IMR-90 (cell line): ENCODE measurements around the gene TPGS2. TPM values are rescaled to one million over a fixed set of nuclear protein-coding genes. Genes with fewer than 3 reads are reported as not detected.

Experiments used
- ATAC-seq: fragments of 200-7000 bp; cut with Tn5 transposase; 2 replicates; pipeline ENCODE4 v1.9.1; 2020; ENCODE audit warnings: low read depth, mild to moderate bottlenecking, moderate library complexity
- BruUV-seq: library from RNA; stranded (reverse); fragments of 400-500 nt; replicated peaks from 2 replicates; lab custom pipeline; 2021; lab: Mats Ljungman, UMichigan
- CTCF ChIA-PET: fragments of 300-600 bp; formaldehyde crosslinking; extraction: SDS; loops from one replicate; lab custom pipeline; 2021; ENCODE audit warnings: antibody characterized with exemption; lab: Yijun Ruan, JAX
- POLR2A ChIA-PET: fragments of 300-600 bp; sonication (Branson Sonifier 250); formaldehyde crosslinking; loops from one replicate; lab custom pipeline; 2022; ENCODE audit warnings: antibody characterized with exemption; ENCODE audit not compliant: unreplicated experiment; lab: Charles Lee
- DNase-seq: peaks from one replicate; pipeline ENCODE4 v3.0.0; 2013
- H2AFZ ChIP-seq: replicated peaks from 2 replicates; pipeline ENCODE3; 2013; ENCODE audit warnings: low read length, mild to moderate bottlenecking; ENCODE audit not compliant: poor library complexity
- H2AK5ac ChIP-seq: 2 replicates; pipeline ENCODE4 v1.6.1; 2013; ENCODE audit warnings: low read depth, low read length, inconsistent platforms
- H2AK9ac ChIP-seq: replicated peaks from 2 replicates; pipeline ENCODE3; 2013; ENCODE audit warnings: mild to moderate bottlenecking, low read depth, low read length, moderate library complexity; ENCODE audit not compliant: poor library complexity
- H2BK120ac ChIP-seq: 2 replicates; pipeline ENCODE4 v1.6.1; 2013; ENCODE audit warnings: low read depth, low read length, inconsistent platforms
- H2BK15ac ChIP-seq: 3 replicates; pipeline ENCODE4 v1.6.1; 2013; ENCODE audit warnings: low read depth, low read length, inconsistent platforms
- H2BK20ac ChIP-seq: 2 replicates; pipeline ENCODE4 v1.6.1; 2013; ENCODE audit warnings: low read depth, mild to moderate bottlenecking, inconsistent platforms, low read length, moderate library complexity
- H2BK5ac ChIP-seq: 2 replicates; pipeline ENCODE4 v1.6.1; 2013; ENCODE audit warnings: mild to moderate bottlenecking, low read depth, low read length, inconsistent platforms; ENCODE audit not compliant: poor library complexity, severe bottlenecking
- H3K14ac ChIP-seq: replicated peaks from 2 replicates; pipeline ENCODE4 v1.6.1; 2013; ENCODE audit warnings: low read depth, low read length, inconsistent platforms
- H3K18ac ChIP-seq: 2 replicates; pipeline ENCODE4 v1.6.1; 2013; ENCODE audit warnings: low read depth, low read length, control low read depth
- H3K23ac ChIP-seq: 2 replicates; pipeline ENCODE4 v1.6.1; 2013; ENCODE audit warnings: low read depth, low read length, inconsistent platforms
- H3K27ac ChIP-seq: 2 replicates; pipeline ENCODE4 v1.5.1; 2013; ENCODE audit warnings: mild to moderate bottlenecking, control low read depth, low read length; ENCODE audit not compliant: insufficient read depth
- H3K27me3 ChIP-seq: 2 replicates; pipeline ENCODE4 v1.6.1; 2013; ENCODE audit warnings: low read length; ENCODE audit not compliant: control insufficient read depth, insufficient read depth
- H3K36me3 ChIP-seq: 2 replicates; pipeline ENCODE4 v1.6.1; 2013; ENCODE audit warnings: low read length, mixed read lengths; ENCODE audit not compliant: control insufficient read depth, insufficient read depth
- H3K4ac ChIP-seq: 2 replicates; pipeline ENCODE4 v1.6.1; 2013; ENCODE audit warnings: low read depth, low read length, inconsistent platforms
- H3K4me1 ChIP-seq: 2 replicates; pipeline ENCODE4 v1.6.1; 2013; ENCODE audit warnings: low read length, mixed read lengths; ENCODE audit not compliant: control insufficient read depth, insufficient read depth
- H3K4me2 ChIP-seq: 2 replicates; pipeline ENCODE4 v1.6.1; 2013; ENCODE audit warnings: low read depth, mild to moderate bottlenecking, control low read depth, low read length, moderate library complexity
- H3K4me3 ChIP-seq: 2 replicates; pipeline ENCODE4 v1.5.1; 2013; ENCODE audit warnings: low read depth, mild to moderate bottlenecking, control low read depth, low read length, moderate library complexity; ENCODE audit not compliant: insufficient read depth
- H3K56ac ChIP-seq: 2 replicates; pipeline ENCODE4 v1.6.1; 2013; ENCODE audit warnings: low read length, inconsistent platforms; ENCODE audit not compliant: insufficient read depth; ENCODE audit errors: extremely low read depth
- H3K79me1 ChIP-seq, 2 experiments: 2 replicates each; pipeline ENCODE4 v1.6.1; 2013; ENCODE audit warnings: low read length in 2 of 2, inconsistent platforms in 1 of 2, low read depth in 1 of 2
- H3K9ac ChIP-seq: 2 replicates; pipeline ENCODE4 v1.6.1; 2013; ENCODE audit warnings: low read depth, low read length, control low read depth
- H3K9me1 ChIP-seq: 2 replicates; pipeline ENCODE4 v1.6.1; 2013; ENCODE audit warnings: low read length, inconsistent platforms; ENCODE audit not compliant: insufficient read depth
- H3K9me3 ChIP-seq: 2 replicates; pipeline ENCODE4 v1.6.1; 2013; ENCODE audit warnings: low read length; ENCODE audit not compliant: control insufficient read depth, insufficient read depth
- H4K20me1 ChIP-seq: 2 replicates; pipeline ENCODE4 v1.6.1; 2013; ENCODE audit warnings: low read length, inconsistent platforms; ENCODE audit not compliant: insufficient read depth
- H4K5ac ChIP-seq: 2 replicates; pipeline ENCODE4 v1.6.1; 2013; ENCODE audit warnings: mild to moderate bottlenecking, low read depth, low read length, control low read depth
- H4K8ac ChIP-seq, 2 experiments: 2 replicates each; pipeline ENCODE4 v1.6.1; 2013; ENCODE audit warnings: low read depth in 2 of 2, low read length in 2 of 2, control low read depth in 1 of 2, inconsistent platforms in 1 of 2
- H4K91ac ChIP-seq: 2 replicates; pipeline ENCODE4 v1.6.1; 2013; ENCODE audit warnings: low read depth, low read length, inconsistent platforms; ENCODE audit not compliant: insufficient read depth
- BHLHE40 ChIP-seq: fragments of 150-350 bp; IDR thresholded peaks from 2 replicates; pipeline ENCODE4 v1.6.1; 2016; ENCODE audit warnings: mild to moderate bottlenecking, low read depth, low read length
- CEBPB ChIP-seq: IDR thresholded peaks from 2 replicates; pipeline ENCODE4 v1.6.1; 2012; ENCODE audit warnings: low read depth, low read length, improper control_type of control experiment
- CHD1 ChIP-seq: IDR thresholded peaks from 2 replicates; pipeline ENCODE4 v1.6.1; 2012; ENCODE audit warnings: low read depth, low read length, improper control_type of control experiment
- FOS ChIP-seq: fragments of 150-350 bp; IDR thresholded peaks from 2 replicates; pipeline ENCODE4 v1.6.1; 2016; ENCODE audit warnings: low read depth, low read length
- MAFK ChIP-seq: IDR thresholded peaks from 2 replicates; pipeline ENCODE4 v1.6.1; 2012; ENCODE audit warnings: low read depth, low read length, improper control_type of control experiment
- MAZ ChIP-seq: IDR thresholded peaks from 2 replicates; pipeline ENCODE4 v1.6.1; 2012; ENCODE audit warnings: low read depth, mild to moderate bottlenecking, low read length, improper control_type of control experiment, moderate library complexity, borderline replicate concordance
- MXI1 ChIP-seq: IDR thresholded peaks from 2 replicates; pipeline ENCODE4 v1.6.1; 2012; ENCODE audit warnings: low read depth, mild to moderate bottlenecking, low read length, moderate library complexity, borderline replicate concordance
- NFE2L2 ChIP-seq: fragments of 150-350 bp; IDR thresholded peaks from 2 replicates; pipeline ENCODE4 v1.6.1; 2016; ENCODE audit warnings: low read depth, mild to moderate bottlenecking, low read length
- POLR2A ChIP-seq: IDR thresholded peaks from 2 replicates; pipeline ENCODE4 v1.6.1; 2012; ENCODE audit warnings: mild to moderate bottlenecking, low read depth, low read length
- RAD21 ChIP-seq: IDR thresholded peaks from 2 replicates; pipeline ENCODE4 v1.6.1; 2012; ENCODE audit warnings: low read length, improper control_type of control experiment
- RCOR1 ChIP-seq: IDR thresholded peaks from 2 replicates; pipeline ENCODE4 v1.6.1; 2012; ENCODE audit warnings: mild to moderate bottlenecking, low read length, improper control_type of control experiment; ENCODE audit not compliant: insufficient replicate concordance
- RFX5 ChIP-seq: IDR thresholded peaks from 2 replicates; pipeline ENCODE4 v1.8.0; 2012; ENCODE audit warnings: low read depth, mild to moderate bottlenecking, low read length, moderate library complexity
- SMC3 ChIP-seq: fragments of 150-350 bp; IDR thresholded peaks from 2 replicates; pipeline ENCODE4 v1.6.1; 2016; ENCODE audit warnings: low read depth, mild to moderate bottlenecking, antibody characterized with exemption, low read length, moderate library complexity
- WGBS, 2 experiments: methylation state at CpG; one replicate each; pipeline versions ENCODE4 v1.1.5 to v1.1.7; 2013; ENCODE audit warnings: missing lambda C conversion rate in 2 of 2; ENCODE audit not compliant: insufficient read length in 1 of 2; ENCODE audit errors: extremely low coverage in 2 of 2; 5-methylcytosine and 5-hydroxymethylcytosine counted together
- dilution Hi-C: fragments of 300-500 bp; cut with HindIII; formaldehyde crosslinking; loops from one replicate; pipeline ENCODE4 v1.14.3; 2018; ENCODE audit warnings: low sequenced_read_pairs; ENCODE audit not compliant: unreplicated experiment
- in situ Hi-C: fragments of 300-500 bp; cut with MboI; formaldehyde crosslinking; loops from 3 replicates; pipeline ENCODE4 v1.14.3; 2019; ENCODE audit warnings: low sequenced_read_pairs, inconsistent platforms, mixed read lengths
- intact Hi-C: fragments of 100-400 bp; cut with micrococcal nuclease; formaldehyde crosslinking; loops from 2 replicates; pipeline ENCODE4 v1.10.0; 2022
- polyA plus RNA-seq, 3 experiments: library from polyadenylated mRNA; depleted of rRNA; stranded (reverse); fragments of >200 nt; gene quantifications; 2 replicates each; pipeline ENCODE4 v1.2.3, GENCODE V29; 2012; ENCODE audit warnings: low replicate concordance in 1 of 3
- total RNA-seq: library from RNA; depleted of rRNA; stranded (reverse); fragments of >200 nt; gene quantifications from 2 replicates; pipeline ENCODE4 v1.2.3, GENCODE V29; 2012
- TF ChIP-seq, protein P1 (sequence below): fragments of 150-350 bp; IDR thresholded peaks from 2 replicates; pipeline ENCODE4 v1.6.1; 2017; ENCODE audit warnings: mild to moderate bottlenecking, antibody characterized with exemption, low read length, low read depth
- TF ChIP-seq, protein P2 (sequence below): fragments of 150-350 bp; IDR thresholded peaks from 2 replicates; pipeline ENCODE4 v1.6.1; 2016; ENCODE audit warnings: low read depth, mild to moderate bottlenecking, low read length, moderate library complexity, borderline replicate concordance
- TF ChIP-seq, protein P3 (sequence below): conservative IDR thresholded peaks from 2 replicates; pipeline ENCODE4 v1.5.1; 2012; ENCODE audit warnings: mild to moderate bottlenecking, low read depth, low read length, improper control_type of control experiment

Gene TPGS2
- total and polyA plus RNA-seq, 2 of the 4 experiments (the other 2 are of a cell fraction): 201 to 294 TPM

DNA sequence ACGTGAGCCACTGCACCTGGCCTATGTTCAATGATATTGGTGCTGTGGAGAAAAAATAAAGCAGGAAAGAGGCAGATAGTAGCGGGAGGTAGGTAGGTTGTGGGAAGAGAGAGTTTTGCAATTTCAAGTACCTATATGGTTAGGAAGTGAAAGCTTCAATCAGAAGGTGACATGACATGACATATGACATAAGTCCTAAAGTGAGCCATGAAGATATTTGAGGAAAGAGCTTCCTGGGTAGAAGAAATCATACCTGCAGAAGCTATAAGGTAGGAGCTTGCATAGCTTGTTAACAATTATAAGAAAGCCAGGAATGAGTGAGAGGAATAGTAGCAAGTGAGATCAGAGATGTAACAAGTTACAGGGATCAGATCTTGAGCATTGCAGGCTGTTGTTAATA is 4.3 kb upstream of the TPGS2 start:
- DNase-seq (no peak), ATAC-seq (no peak)
- BruUV-seq: no TSS peak
- Histone ChIP-seq H3K27me3 (no peaks in the 10 kb centered on the region), H2BK5ac (no peak overlapping the region), H3K27ac (no peak overlapping the region), H4K20me1 (no peaks in the 10 kb centered on the region), H3K79me1 (peaks cover 13 to 24% of the 10 kb centered on the region in 2 experiments), H3K4me2 (no peak overlapping the region), H2BK20ac (no peak overlapping the region), H3K18ac (no peak overlapping the region), H2BK120ac (no peak overlapping the region), H2AK9ac (no peak overlapping the region), H3K14ac (no peak overlapping the region), H3K4me1 (peaks cover 2% of the 10 kb centered on the region; the same call in 1 of the 2 replicates), H3K9me3 (no peaks in the 10 kb centered on the region), H3K23ac (no peak overlapping the region), H3K4me3 (no peak overlapping the region), H2AFZ (no peak overlapping the region), H3K9me1 (peaks cover 3% of the 10 kb centered on the region; the same call in 1 of the 2 replicates), H3K36me3 (no peaks in the 10 kb centered on the region), H3K4ac (no peak overlapping the region), H4K5ac (no peak overlapping the region), H2AK5ac (no peak overlapping the region), H4K91ac (no peak overlapping the region), H3K9ac (no peak overlapping the region), H3K56ac (no peak overlapping the region), H4K8ac (no peak overlapping the region), H2BK15ac (no peak overlapping the region)
- TF ChIP-seq POLR2A: no peak
- TF ChIP-seq MAZ: no peak
- no peak for TF ChIP-seq MAFK
- TF ChIP-seq, protein P1, sequence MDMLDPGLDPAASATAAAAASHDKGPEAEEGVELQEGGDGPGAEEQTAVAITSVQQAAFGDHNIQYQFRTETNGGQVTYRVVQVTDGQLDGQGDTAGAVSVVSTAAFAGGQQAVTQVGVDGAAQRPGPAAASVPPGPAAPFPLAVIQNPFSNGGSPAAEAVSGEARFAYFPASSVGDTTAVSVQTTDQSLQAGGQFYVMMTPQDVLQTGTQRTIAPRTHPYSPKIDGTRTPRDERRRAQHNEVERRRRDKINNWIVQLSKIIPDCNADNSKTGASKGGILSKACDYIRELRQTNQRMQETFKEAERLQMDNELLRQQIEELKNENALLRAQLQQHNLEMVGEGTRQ: no peak
- no peak for TF ChIP-seq CHD1
- no peak for TF ChIP-seq SMC3
- TF ChIP-seq MXI1: no peak
- TF ChIP-seq NFE2L2: no peak
- TF ChIP-seq FOS: no peak
- TF ChIP-seq CEBPB: no peak
- TF ChIP-seq, protein P2, sequence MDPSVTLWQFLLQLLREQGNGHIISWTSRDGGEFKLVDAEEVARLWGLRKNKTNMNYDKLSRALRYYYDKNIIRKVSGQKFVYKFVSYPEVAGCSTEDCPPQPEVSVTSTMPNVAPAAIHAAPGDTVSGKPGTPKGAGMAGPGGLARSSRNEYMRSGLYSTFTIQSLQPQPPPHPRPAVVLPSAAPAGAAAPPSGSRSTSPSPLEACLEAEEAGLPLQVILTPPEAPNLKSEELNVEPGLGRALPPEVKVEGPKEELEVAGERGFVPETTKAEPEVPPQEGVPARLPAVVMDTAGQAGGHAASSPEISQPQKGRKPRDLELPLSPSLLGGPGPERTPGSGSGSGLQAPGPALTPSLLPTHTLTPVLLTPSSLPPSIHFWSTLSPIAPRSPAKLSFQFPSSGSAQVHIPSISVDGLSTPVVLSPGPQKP: no peak
- TF ChIP-seq, protein P3, sequence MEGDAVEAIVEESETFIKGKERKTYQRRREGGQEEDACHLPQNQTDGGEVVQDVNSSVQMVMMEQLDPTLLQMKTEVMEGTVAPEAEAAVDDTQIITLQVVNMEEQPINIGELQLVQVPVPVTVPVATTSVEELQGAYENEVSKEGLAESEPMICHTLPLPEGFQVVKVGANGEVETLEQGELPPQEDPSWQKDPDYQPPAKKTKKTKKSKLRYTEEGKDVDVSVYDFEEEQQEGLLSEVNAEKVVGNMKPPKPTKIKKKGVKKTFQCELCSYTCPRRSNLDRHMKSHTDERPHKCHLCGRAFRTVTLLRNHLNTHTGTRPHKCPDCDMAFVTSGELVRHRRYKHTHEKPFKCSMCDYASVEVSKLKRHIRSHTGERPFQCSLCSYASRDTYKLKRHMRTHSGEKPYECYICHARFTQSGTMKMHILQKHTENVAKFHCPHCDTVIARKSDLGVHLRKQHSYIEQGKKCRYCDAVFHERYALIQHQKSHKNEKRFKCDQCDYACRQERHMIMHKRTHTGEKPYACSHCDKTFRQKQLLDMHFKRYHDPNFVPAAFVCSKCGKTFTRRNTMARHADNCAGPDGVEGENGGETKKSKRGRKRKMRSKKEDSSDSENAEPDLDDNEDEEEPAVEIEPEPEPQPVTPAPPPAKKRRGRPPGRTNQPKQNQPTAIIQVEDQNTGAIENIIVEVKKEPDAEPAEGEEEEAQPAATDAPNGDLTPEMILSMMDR: no peak
- TF ChIP-seq RFX5: no peak
- TF ChIP-seq RCOR1: no peak
- no peak for TF ChIP-seq BHLHE40
- TF ChIP-seq RAD21: no peak
- ChIA-PET CTCF (no interaction called here), POLR2A (no interaction called here)
- WGBS, 2 experiments: 100% methylated on average over 1 of the region's 2 CpGs; no CpG with 5 or more reads in 1 of the 2 experiments
- dilution Hi-C loops (no loop called here), intact Hi-C loops (no loop called here), in situ Hi-C loops (no loop called here)
